ENCODE measurements around the gene OS9.

Gene OS9

GRCh38 chr12:57737467-57738460 lies 43.8 kb downstream of the OS9 start:
- FAIRE-seq, result no peak

- FAIRE-seq, result no peak
Measured at GRCh38 chr12:57738661-57739237, 44.8 kb downstream of the OS9 start, which contains the start of gene AGAP2. TSS of gene AGAP2 (minus strand) at chr12:57738742. CDS start at chr12:57738246, 496 bp downstream.

GRCh38 chr12:57739387-57739786 lies 45.5 kb downstream of the OS9 start:
- FAIRE-seq, result no peak

- no peak for FAIRE-seq
Measured at GRCh38 chr12:57739914-57740538, 46.1 kb downstream of the OS9 start.

- FAIRE-seq, result no peak
Measured at GRCh38 chr12:57740656-57741412, 46.9 kb downstream of the OS9 start.

GRCh38 chr12:57741413-57741789 lies 47.5 kb downstream of the OS9 start:
- no peak for FAIRE-seq

- no peak for FAIRE-seq
Measured at GRCh38 chr12:57741844-57742738, 48.2 kb downstream of the OS9 start.

GRCh38 chr12:57743769-57744168 lies 49.8 kb downstream of the OS9 start:
- FAIRE-seq, result no peak

GRCh38 chr12:57744194-57744776 lies 50.4 kb downstream of the OS9 start:
- FAIRE-seq, result no peak

- FAIRE-seq, result peak; percentile 95
Measured at GRCh38 chr12:57744777-57745484, 51.0 kb downstream of the OS9 start, which contains the start of gene TSPAN31. TSS of gene TSPAN31 (plus strand) at chr12:57745039. CDS start at chr12:57745155, 116 bp downstream.

GRCh38 chr12:57745485-57745881 lies 51.6 kb downstream of the OS9 start:
- FAIRE-seq, result no peak

- no peak for FAIRE-seq
Measured at GRCh38 chr12:57746025-57746424, 52.1 kb downstream of the OS9 start.

- no peak for FAIRE-seq
Measured at GRCh38 chr12:57749061-57749460, 55.1 kb downstream of the OS9 start.

GRCh38 chr12:57750561-57751431 lies 56.9 kb downstream of the OS9 start:
- FAIRE-seq, result no peak

GRCh38 chr12:57751432-57751787 lies 57.5 kb downstream of the OS9 start:
- FAIRE-seq, result no peak

GRCh38 chr12:57751788-57752667 lies 58.1 kb downstream of the OS9 start, which contains the start of gene CDK4:
TSS of gene CDK4 (minus strand) at chr12:57752310. CDS start at chr12:57751717, 593 bp downstream.
- FAIRE-seq, result peak; percentile 98

GRCh38 chr12:57752668-57753000 lies 58.7 kb downstream of the OS9 start:
- no peak for FAIRE-seq

GRCh38 chr12:57753756-57754337 lies 59.9 kb downstream of the OS9 start:
- FAIRE-seq, result no peak

All from G401.6 (cell line).